DMS153 (cell line): ENCODE data around the gene EZH2.

Experiments used
- DNase-seq: peaks from one replicate; lab custom pipeline; 2025; lab: John Stamatoyannopoulos, UW

The EZH2 gene

DNA sequence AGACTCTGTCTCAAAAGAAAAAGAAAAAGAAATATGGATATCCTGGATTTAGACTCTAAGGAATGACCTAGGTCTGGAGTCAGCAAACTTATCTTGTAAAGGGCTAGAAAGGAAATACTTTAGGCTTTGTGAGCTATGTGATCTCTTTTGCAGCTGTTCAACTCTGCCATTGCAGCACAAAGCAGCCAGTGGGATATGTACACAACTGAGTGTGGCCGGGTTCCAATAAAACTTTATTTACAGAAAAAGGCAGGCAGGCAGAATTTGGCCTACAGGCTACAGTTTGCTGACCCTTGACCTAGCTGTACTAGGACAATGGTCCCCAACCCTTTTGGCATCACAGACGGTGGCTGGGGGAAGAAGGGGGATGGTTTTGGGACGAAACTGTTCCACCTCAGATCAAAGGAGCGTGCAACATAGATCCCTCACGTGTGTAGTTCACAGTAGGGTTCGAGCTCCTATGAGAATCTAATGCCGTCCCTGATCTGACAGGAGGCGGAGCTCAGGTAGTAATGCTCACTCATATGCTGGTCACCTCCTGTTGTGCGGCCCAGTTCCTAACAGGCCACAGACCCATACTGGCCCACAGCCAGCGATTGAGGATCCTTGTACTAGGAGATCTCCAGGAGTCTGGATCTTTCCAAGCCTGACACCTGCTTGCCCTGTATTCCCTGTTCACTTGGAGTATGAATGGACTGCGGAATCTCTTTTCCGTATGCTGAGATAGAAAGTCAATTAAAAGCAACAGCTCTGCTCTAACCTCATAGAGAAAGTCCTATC, 122.4 kb downstream of the EZH2 start:
- no peak for DNase-seq
